Measurements from ENCODE around the gene B4GALT6. TPM values are rescaled to one million over a fixed set of nuclear protein-coding genes. Genes with fewer than 3 reads are reported as not detected.

Gene B4GALT6
- total RNA-seq, 4 donors from 2014 or later, result 1.7 to 4.2 (median 2.5) TPM

DNA sequence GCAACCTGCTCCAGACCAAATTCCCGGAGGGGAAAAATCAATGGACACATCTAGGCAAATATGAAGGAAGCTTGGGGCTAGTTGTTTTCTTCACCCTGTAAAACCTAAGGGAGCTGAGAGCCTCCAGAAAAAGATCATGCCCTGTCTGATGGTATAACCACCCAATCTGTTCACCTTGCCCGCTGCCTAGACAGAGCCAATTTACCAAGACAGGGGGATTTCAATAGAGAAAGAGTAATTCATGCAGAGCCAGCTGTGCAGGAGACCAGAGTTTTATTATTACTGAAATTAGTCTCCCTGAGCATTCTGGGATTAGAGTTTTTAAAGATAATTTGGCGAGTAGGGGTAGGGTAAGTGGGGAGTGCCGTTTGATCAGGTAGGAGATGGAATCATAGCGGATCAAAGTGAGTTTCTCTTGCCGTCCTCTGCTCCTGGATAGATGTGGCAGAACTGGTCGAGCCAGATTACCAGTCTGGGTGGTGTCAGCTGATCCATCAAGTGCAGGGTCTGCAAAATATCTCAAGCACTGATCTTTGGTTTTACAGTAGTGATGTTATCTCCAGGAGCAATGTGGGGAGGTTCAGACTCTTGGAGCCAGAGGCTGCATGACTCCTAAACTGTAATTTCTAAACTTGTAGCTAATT lies 35.1 kb upstream of the B4GALT6 start:
- TF ChIP-seq, protein P1, sequence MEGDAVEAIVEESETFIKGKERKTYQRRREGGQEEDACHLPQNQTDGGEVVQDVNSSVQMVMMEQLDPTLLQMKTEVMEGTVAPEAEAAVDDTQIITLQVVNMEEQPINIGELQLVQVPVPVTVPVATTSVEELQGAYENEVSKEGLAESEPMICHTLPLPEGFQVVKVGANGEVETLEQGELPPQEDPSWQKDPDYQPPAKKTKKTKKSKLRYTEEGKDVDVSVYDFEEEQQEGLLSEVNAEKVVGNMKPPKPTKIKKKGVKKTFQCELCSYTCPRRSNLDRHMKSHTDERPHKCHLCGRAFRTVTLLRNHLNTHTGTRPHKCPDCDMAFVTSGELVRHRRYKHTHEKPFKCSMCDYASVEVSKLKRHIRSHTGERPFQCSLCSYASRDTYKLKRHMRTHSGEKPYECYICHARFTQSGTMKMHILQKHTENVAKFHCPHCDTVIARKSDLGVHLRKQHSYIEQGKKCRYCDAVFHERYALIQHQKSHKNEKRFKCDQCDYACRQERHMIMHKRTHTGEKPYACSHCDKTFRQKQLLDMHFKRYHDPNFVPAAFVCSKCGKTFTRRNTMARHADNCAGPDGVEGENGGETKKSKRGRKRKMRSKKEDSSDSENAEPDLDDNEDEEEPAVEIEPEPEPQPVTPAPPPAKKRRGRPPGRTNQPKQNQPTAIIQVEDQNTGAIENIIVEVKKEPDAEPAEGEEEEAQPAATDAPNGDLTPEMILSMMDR (IDR thresholded peaks at IDR 0.05; ENCODE audit: low read depth), result no peak

DNA sequence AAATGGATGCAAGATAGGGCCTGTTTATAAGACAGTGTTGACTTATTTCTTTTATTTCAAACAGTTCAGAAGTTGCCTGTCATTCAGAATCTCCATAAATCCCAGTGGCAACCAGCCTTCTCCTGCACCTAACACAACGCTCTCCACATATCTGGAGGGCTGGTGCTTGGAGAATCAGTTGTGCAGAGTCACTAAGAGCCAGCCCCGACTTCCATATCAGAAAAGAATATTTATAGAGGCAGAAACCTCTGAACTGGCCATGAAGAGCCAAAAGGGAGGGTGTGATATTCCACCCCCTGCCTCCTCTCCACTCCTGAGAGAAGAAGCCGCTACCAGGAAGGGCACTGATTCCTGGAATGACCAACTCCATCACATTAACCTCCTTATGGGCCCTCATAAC lies 34.0 kb upstream of the B4GALT6 start:
- TF ChIP-seq, protein P1 (IDR thresholded peaks at IDR 0.05; ENCODE audit: low read depth), result no peak

DNA sequence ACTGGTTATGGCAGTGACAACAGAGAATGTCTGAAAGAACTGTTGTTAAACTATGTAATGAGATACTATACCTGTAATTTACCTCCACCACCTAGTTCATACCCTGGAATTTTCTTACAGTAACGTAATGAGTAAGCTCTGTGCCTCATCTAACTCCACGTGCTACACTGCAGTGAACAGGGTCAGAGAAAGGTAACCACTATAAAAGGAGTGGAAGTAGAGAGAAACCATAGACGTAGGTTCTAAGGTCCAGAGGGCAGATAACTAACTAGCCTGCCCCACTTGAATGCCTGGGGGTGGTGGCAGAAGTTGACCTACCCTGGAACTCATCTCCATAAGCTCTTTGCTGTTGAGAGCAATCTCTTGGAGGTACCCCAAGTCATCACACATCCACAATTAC lies 32.0 kb upstream of the B4GALT6 start:
- TF ChIP-seq, protein P1 (IDR thresholded peaks at IDR 0.05; ENCODE audit: low read depth), result no peak

DNA sequence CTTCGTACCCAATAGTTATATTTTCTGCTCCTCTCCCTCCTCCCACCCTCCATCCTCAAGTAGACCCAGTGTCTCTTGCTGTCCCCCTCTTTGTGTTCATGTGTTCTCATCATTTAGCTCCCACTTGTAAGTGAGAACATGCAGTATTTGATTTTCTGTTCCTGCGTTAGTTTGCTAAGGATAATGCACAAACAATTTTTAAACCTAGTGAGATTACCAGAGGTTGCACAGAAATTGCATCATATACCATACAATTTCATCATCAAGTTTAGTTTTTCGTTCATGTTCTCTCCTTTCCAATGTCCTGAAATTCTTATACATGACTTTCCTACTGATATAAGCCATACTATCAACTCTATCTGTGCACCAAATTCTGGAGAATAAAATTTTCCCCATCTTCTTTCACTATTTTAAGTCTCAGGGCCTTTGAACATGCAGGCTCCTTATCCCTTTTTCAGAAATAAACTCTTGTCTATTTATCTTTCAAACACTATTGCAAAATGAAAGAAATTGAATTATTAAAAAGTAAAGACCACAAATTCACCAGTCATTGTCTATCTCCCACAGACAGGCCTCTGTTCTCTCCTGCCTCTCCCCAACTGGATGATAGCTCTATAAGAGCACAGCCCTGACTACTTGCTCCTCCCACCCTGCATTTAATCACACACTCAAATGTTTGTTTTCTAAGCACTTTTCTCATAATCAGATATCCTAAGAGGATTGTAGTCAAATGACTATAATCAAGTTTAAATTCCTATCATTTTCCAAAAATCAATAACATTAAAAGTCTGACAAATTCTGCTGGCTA lies 27.2 kb upstream of the B4GALT6 start:
- TF ChIP-seq, protein P1 (IDR thresholded peaks at IDR 0.05; ENCODE audit: low read depth), result no peak

DNA sequence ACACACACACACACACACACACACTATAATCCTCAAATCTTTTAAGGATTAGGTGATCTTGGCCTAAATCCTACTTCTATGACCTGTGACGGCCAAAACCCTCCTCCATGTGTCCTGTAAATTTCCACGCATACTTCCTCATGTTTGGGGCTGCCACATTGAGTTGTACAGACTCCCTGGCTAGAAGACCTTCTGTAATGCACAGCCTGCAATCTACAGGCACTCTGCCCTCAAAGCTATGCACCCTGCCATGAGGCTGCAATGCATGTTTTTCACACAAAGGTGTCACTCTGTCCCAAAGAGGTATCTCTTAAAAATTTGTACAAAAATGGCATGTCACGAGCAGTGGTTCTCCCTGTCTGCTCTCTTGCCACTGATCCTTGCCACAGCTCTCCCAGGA lies 26.4 kb upstream of the B4GALT6 start:
- TF ChIP-seq, protein P1 (IDR thresholded peaks at IDR 0.05; ENCODE audit: low read depth), result no peak

DNA sequence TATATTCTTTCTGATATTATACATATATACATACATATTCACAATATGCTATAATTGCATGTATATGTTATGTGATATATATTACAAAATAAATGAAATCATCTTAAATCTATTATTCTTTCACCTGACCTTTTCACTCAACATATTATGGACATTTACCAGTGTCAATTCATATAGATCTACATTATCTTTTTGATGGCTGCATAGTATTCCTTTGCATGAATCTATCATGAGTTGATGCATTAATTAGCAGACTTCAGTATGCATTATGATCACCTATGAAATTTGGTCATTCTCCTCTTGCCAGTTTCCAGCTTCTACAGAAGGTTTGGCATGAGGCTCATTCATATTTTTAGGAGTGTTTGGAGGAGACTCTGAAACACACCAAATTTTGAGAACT lies 23.4 kb upstream of the B4GALT6 start:
- TF ChIP-seq, protein P1 (IDR thresholded peaks at IDR 0.05; ENCODE audit: low read depth), result no peak

DNA sequence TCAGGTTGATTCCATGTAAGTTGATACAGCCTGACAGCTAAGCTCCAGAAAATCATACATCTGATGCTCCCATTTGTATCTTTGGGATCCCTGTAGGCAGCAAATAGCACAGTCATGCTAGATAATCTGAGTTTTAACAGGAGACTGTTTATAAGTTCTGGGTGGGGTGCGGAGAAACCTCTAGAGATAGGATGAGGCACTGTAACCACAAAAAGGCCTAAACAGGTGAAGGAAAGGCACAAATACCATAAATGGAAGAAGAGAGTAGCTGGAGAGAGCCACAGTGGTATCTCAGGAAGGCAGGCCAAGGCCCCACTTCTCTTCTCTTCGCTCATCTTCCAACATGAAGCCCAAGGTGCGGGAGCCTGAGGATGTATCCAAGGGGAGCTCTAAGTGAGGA lies 18.1 kb upstream of the B4GALT6 start:
- TF ChIP-seq, protein P1 (IDR thresholded peaks at IDR 0.05; ENCODE audit: low read depth), result no peak
